BLaER1 (cell line): Measurements from ENCODE around the gene CNPY1.

Source experiments
- H3K27ac ChIP-seq: shearing (Covaris generic); formaldehyde crosslinking; 2 replicates; pipeline ENCODE4 v1.8.1; 2022
- H3K27me3 ChIP-seq: shearing (Covaris generic); formaldehyde crosslinking; 2 replicates; pipeline ENCODE4 v1.8.1; 2022
- H3K36me3 ChIP-seq: shearing (Covaris generic); formaldehyde crosslinking; 2 replicates; pipeline ENCODE4 v1.8.1; 2022
- H3K4me1 ChIP-seq: shearing (Covaris generic); formaldehyde crosslinking; 2 replicates; pipeline ENCODE4 v1.8.1; 2022
- H3K4me2 ChIP-seq: shearing (Covaris generic); formaldehyde crosslinking; 2 replicates; pipeline ENCODE4 v1.8.1; 2022
- H3K4me3 ChIP-seq: shearing (Covaris generic); formaldehyde crosslinking; 2 replicates; pipeline ENCODE4 v1.8.1; 2022
- H3K9ac ChIP-seq: shearing (Covaris generic); formaldehyde crosslinking; 2 replicates; pipeline ENCODE4 v1.8.1; 2022
- H3K9me3 ChIP-seq: shearing (Covaris generic); formaldehyde crosslinking; 2 replicates; pipeline ENCODE4 v1.8.1; 2022
- H4K20me1 ChIP-seq: shearing (Covaris generic); formaldehyde crosslinking; 2 replicates; pipeline ENCODE4 v1.8.1; 2022
- Cebpa-rat ChIP-seq: shearing (Covaris generic); IDR thresholded peaks from 2 replicates; pipeline ENCODE4 v1.8.1; 2022

Gene CNPY1

DNA sequence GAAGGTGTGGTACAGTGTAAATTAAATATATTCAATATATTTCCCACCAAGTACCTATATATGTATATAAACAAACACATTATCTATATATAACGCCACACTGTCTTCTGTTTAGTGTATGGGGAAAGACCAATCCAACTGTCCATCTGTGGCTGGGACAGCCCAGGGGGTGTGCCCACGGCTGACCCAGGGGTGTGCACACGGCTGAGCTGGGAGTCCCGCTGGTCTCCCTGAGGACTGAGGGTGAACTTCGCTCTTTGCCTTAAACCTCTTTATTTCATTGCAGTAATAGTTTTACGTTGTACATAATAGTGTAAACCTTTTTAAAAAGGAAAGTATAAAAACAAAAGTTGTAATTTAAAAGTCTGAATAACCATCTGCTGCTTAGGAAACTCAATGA, 82.2 kb downstream of the CNPY1 start:
- peaks cover 100% of the 10 kb centered on the region for H4K20me1 ChIP-seq
- H3K27me3 ChIP-seq, result peaks cover 100% of the 10 kb centered on the region
- H3K36me3 ChIP-seq, result no peaks in the 10 kb centered on the region
- H3K9me3 ChIP-seq, result peaks cover 9% of the 10 kb centered on the region
- no peak overlapping the region for H3K9ac ChIP-seq
- no peak for TF ChIP-seq Cebpa-rat
- no peak overlapping the region for H3K4me3 ChIP-seq
- H3K4me2 ChIP-seq, result no peak overlapping the region
- no peak overlapping the region for H3K27ac ChIP-seq
- H3K4me1 ChIP-seq, result peaks cover 19% of the 10 kb centered on the region

DNA sequence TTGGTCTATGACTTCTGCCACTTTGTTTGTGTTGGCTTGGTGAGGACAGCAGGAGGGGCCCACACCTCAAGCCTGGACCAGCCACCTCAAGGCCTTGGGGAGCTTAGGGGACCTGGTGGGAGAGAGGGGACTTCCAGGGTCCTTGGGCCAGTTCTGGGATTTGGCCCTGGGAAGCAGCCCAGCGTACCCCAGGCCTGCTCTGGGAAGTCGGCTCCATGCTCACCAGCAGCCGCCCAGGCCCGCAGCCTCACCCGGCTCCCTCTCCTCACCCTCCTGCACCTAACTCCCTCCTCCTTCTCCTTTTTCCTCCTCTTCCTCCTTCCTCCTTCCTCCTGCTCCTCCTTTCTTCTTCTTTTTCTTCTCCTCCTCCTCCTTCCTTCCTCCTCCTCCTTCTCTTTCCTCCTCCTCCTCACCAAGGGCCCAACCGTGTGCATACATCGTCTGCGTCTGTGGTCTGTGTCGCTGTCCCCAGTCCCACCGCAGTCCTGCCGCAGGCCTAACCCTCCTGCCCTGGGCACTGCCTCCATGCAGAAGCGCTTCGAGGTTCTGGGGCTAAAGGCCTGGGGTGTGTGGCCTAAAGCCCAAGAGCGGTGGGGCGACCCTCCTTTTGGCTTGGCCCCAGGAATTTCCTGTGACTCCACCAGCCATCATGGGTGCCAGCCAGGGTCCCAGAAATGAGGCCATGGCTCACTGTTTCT, 83.1 kb downstream of the CNPY1 start:
- Histone ChIP-seq H3K4me1 (peaks cover 17% of the 10 kb centered on the region), H3K4me2 (no peak overlapping the region), H4K20me1 (peaks cover 100% of the 10 kb centered on the region), H3K27me3 (peaks cover 100% of the 10 kb centered on the region), H3K9me3 (peaks cover 18% of the 10 kb centered on the region), H3K36me3 (no peaks in the 10 kb centered on the region), H3K4me3 (no peak overlapping the region), H3K27ac (no peak overlapping the region), H3K9ac (no peak overlapping the region)
- no peak for TF ChIP-seq Cebpa-rat

DNA sequence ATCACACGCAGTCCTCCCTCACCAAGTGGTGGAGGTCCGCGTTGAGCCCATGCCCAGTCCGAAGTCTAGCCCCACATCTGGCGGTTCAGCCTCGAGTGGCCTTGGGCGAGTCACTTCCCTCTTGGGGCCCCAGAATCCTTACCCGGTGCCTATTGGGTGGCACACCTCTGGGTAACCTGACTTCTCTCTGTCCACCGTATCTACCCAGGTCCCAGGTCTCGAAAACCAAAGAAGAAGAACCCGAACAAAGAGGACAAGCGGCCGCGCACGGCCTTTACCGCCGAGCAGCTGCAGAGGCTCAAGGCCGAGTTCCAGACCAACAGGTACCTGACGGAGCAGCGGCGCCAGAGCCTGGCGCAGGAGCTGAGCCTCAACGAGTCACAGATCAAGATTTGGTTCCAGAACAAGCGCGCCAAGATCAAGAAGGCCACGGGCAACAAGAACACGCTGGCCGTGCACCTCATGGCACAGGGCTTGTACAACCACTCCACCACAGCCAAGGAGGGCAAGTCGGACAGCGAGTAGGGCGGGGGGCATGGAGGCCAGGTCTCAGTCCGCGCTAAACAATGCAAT, 84.1 kb downstream of the CNPY1 start:
- Histone ChIP-seq H3K27ac (no peak overlapping the region), H3K9ac (no peak overlapping the region), H3K4me2 (no peak overlapping the region), H4K20me1 (peaks cover 96% of the 10 kb centered on the region), H3K27me3 (peaks cover 100% of the 10 kb centered on the region), H3K9me3 (peaks cover 26% of the 10 kb centered on the region), H3K36me3 (no peaks in the 10 kb centered on the region), H3K4me3 (no peak overlapping the region), H3K4me1 (peaks cover 10% of the 10 kb centered on the region)
- no peak for TF ChIP-seq Cebpa-rat

DNA sequence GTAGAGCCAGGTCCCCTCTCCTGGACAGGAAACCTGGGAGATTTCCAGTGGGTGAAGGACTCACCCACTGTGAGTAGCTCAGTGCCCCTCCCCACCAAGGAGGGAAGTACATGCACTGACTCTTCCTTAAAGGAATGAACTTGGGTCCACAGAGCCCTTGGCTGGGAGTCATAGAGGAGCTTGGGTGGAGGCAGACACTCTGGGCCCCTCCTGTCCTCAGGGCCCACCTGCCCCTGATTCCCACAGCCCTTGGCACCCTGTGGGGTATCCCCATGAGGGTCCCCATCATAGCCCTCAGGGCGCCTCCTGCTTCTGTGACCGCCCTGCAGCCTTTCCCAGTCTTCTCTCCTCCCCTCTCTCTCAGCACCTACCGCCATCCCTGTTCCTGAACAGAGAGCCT, 84.7 kb downstream of the CNPY1 start:
- H3K27me3 ChIP-seq, result peaks cover 100% of the 10 kb centered on the region
- H3K9me3 ChIP-seq, result peaks cover 33% of the 10 kb centered on the region
- no peaks in the 10 kb centered on the region for H3K36me3 ChIP-seq
- no peak overlapping the region for H3K4me3 ChIP-seq
- peaks cover 96% of the 10 kb centered on the region for H4K20me1 ChIP-seq
- no peak overlapping the region for H3K27ac ChIP-seq
- no peak for TF ChIP-seq Cebpa-rat
- H3K9ac ChIP-seq, result no peak overlapping the region
- peaks cover 3% of the 10 kb centered on the region; the same call in 1 of the 2 replicates for H3K4me1 ChIP-seq
- H3K4me2 ChIP-seq, result no peak overlapping the region

DNA sequence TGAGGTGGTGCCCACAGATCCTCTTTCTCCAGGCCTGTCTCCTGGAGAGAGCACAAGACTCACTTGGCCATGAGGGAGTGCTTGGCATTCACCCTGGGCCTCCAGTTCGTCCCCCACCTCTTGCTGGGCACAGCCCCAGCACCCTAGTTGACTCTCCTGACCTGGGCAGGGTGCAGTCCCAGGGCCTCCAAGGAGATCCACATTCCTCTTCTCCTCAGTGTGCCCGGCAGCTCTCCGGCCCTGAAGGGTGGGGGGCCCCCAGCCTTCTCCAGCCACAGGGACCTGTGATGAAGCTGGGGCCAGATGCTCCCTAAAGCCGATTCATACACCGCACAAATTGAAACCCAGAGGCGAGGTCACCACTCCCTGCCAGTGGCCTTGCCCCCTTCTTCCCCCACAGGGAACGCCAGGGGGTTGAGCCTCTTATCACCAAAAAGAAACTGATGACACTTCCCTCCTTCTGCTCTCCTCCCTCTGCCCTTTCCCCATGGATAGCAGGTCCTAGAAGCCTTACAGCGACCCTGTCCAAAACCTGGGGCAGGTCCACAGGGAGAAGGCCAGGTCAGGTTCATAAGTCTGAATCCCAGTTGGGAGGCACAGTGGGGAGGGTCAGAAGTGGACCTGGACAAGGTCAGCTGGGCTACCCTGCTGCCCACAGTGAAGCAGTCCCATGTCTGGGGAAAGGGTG, 85.3 kb downstream of the CNPY1 start:
- no peak overlapping the region for H3K4me3 ChIP-seq
- H3K9me3 ChIP-seq, result peaks cover 34% of the 10 kb centered on the region
- no peak overlapping the region for H3K4me2 ChIP-seq
- H3K4me1 ChIP-seq, result no peaks in the 10 kb centered on the region
- TF ChIP-seq Cebpa-rat, result no peak
- peaks cover 96% of the 10 kb centered on the region for H4K20me1 ChIP-seq
- no peaks in the 10 kb centered on the region for H3K36me3 ChIP-seq
- H3K9ac ChIP-seq, result no peak overlapping the region
- peaks cover 100% of the 10 kb centered on the region for H3K27me3 ChIP-seq
- H3K27ac ChIP-seq, result no peak overlapping the region

DNA sequence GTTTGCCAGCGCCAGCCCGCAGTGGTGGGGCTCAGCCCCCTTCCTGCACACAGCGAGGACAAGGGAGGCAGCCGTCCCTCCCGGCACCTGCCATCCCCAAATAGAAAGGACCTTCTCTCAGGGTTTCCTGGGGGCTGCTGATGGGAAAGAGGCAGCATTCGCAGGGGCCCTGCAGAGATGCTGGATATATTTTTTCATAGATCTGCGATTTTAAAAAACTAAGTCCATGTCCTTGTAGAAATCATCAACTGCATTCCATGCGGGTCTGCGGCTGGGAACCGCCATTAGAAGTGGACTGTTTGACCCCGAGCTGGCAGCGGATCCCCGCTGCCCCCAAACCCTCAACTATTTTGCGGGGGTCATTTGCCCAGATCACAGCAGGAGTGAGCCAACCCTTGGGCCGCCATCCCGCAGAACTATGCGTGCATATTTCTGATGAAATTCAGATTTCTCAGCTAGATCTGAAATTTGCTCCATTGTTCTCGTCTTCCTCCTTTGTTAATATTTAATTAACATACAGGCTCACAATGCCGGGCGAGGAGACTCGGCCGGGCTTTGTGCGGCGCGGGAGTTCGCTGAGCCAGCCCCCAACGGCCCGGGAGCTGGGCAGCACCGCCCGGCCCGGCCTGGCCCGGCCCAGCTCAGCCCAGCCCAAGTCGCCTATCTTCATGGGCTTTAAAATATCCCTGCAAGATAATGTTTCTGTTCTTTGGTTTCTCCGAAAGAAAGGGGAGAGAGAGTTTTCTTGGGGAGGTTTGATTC, 86.5 kb downstream of the CNPY1 start:
- Histone ChIP-seq H3K4me1 (no peaks in the 10 kb centered on the region), H4K20me1 (peaks cover 96% of the 10 kb centered on the region), H3K27me3 (peaks cover 100% of the 10 kb centered on the region), H3K9me3 (peaks cover 34% of the 10 kb centered on the region), H3K36me3 (no peaks in the 10 kb centered on the region), H3K9ac (no peak overlapping the region), H3K27ac (no peak overlapping the region), H3K4me2 (no peak overlapping the region), H3K4me3 (no peak overlapping the region)
- no peak for TF ChIP-seq Cebpa-rat

DNA sequence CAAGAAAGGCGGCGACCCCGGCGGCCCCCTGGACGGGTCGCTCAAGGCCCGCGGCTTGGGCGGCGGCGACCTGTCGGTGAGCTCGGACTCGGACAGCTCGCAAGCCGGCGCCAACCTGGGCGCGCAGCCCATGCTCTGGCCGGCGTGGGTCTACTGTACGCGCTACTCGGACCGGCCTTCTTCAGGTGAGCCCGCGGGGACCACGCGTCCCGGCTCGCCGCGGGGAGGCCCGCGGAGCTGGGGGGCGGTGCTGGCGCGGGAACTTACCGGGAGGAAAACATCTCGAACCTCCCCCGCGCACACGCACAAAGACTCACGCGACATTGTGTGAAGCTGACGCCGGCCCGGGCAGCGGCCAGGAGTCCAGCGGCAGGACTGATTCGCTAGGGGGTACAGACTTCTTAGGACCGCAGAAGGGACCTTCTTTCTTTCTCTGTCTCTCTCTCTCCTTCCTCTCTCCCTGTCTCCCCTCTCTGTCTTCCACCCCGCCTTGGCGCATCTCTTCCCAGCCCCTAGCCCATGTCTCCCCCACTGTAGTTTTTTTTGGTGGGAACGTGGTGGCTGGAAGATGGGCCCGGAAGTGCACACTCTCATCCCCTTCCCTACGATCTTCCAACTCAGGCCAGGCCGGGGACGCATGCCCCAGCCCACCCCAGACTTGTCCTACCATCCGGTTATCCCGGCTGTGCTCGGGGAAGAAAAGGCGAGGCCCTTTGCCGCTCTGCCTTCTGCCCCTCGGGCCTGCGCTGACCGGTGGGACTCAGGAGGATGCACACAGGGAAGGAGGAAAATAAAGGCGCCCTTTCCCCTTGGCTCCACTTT, 87.3 kb downstream of the CNPY1 start:
- H3K4me3 ChIP-seq, result no peak overlapping the region
- no peaks in the 10 kb centered on the region for H3K36me3 ChIP-seq
- peaks cover 38% of the 10 kb centered on the region for H3K9me3 ChIP-seq
- H3K27ac ChIP-seq, result no peak overlapping the region
- H3K4me2 ChIP-seq, result no peak overlapping the region
- peaks cover 100% of the 10 kb centered on the region for H3K27me3 ChIP-seq
- no peaks in the 10 kb centered on the region for H3K4me1 ChIP-seq
- H4K20me1 ChIP-seq, result peaks cover 96% of the 10 kb centered on the region
- no peak overlapping the region for H3K9ac ChIP-seq
- TF ChIP-seq Cebpa-rat, result no peak

DNA sequence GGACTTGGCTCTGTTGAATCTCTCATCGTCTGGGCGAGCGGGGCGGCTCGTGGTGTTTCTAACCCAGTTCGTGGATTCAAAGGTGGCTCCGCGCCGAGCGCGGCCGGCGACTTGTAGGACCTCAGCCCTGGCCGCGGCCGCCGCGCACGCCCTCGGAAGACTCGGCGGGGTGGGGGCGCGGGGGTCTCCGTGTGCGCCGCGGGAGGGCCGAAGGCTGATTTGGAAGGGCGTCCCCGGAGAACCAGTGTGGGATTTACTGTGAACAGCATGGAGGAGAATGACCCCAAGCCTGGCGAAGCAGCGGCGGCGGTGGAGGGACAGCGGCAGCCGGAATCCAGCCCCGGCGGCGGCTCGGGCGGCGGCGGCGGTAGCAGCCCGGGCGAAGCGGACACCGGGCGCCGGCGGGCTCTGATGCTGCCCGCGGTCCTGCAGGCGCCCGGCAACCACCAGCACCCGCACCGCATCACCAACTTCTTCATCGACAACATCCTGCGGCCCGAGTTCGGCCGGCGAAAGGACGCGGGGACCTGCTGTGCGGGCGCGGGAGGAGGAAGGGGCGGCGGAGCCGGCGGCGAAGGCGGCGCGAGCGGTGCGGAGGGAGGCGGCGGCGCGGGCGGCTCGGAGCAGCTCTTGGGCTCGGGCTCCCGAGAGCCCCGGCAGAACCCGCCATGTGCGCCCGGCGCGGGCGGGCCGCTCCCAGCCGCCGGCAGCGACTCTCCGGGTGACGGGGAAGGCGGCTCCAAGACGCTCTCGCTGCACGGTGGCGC, 88.1 kb downstream of the CNPY1 start, which contains the start of gene EN2:
TSS of gene EN2 (plus strand) at position 19 of the 767 bp plus-strand sequence. CDS start at position 268, 249 bp downstream.
- peak within 1 kb of the TSS; percentile 33; the same call in 1 of the 2 replicates for H3K4me3 ChIP-seq
- H3K9me3 ChIP-seq, result peaks cover 38% of the 10 kb centered on the region
- H3K27me3 ChIP-seq, result peaks cover 100% of the 10 kb centered on the region
- H3K36me3 ChIP-seq, result no peaks in the 10 kb centered on the region
- peaks cover 95% of the 10 kb centered on the region for H4K20me1 ChIP-seq
- TF ChIP-seq Cebpa-rat, result no peak
- H3K4me2 ChIP-seq, result no peak within 1 kb of the TSS
- no peak within 1 kb of the TSS for H3K27ac ChIP-seq
- H3K9ac ChIP-seq, result no peak within 1 kb of the TSS
- no peaks in the 10 kb centered on the region for H3K4me1 ChIP-seq
